Right renal pelvis (tissue), 4 donors: ENCODE results near the gene NUF2. TPM values are rescaled to one million over a fixed set of nuclear protein-coding genes. Genes with fewer than 3 reads are reported as not detected.
A peak's percentile ranks its signal among the peaks of the same experiment; 100 is the strongest.
"Not testable (repeated sequence)": the region's sequence is repeated elsewhere in the genome, so short reads cannot be mapped to it uniquely, and the experiment has no call there.

Experiments
- DNase-seq, 4 donors: peaks; one replicate each; pipeline ENCODE4 v3.0.0-alpha.2; 2013; ENCODE audit warnings: low read depth in 4 of 4, low spot score in 3 of 4, missing footprints in 1 of 4
- polyA plus RNA-seq, 4 donors: library from polyadenylated mRNA; unstranded; fragments of 120-200 nt; gene quantifications; one replicate each; pipeline ENCODE4 v1.2.1, GENCODE V29; 2013; ENCODE audit not compliant: insufficient read length in 4 of 4

The NUF2 gene
- 10 to 100 TPM; 24.6 to 29.0 (median 26.3) TPM for polyA plus RNA-seq

DNA sequence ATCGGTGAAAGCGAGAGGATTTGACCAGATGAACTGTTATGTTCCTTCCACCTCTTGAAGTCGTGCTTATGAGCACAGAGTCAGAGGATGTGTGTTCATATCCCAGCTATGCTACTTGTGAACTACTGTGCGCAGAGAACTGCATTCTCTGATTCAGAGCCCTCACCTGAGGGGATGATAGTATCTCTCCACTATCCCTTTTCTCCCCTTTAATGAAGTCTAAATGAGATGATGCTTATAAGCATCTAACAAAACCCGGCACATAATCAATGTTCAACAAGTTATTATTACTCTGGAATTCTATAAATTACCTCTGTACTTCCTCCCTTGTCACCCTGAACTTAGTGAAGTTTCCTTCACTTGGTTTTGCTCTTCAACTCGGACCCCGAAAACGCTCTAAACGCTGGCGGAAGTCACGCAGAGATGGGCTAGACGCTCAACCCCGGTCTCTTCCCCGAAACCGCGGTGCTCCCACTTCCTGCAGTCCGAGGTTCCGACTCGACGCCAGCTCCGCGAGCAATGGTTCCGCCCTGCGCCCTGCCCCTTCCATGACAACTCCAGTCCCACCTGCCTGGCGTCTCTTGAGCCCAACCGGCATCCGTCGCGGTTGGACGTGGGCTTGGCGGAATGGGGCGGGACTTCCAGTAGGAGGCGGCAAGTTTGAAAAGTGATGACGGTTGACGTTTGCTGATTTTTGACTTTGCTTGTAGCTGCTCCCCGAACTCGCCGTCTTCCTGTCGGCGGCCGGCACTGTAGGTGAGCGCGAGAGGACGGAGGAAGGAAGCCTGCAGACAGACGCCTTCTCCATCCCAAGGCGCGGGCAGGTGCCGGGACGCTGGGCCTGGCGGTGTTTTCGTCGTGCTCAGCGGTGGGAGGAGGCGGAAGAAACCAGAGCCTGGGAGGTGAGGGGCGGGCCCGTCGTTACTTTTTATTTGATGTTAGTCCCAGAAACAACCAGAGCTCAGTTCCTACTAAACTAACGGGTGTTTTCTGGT is at the start of gene NUF2:
Gene NUF2 (plus strand): TSS at position 644 of the 995 bp plus-strand sequence. CDS start 4,098 bp downstream, outside the sequence.
- DNase-seq = peak; percentile 96 to 97 (median 96)

DNA sequence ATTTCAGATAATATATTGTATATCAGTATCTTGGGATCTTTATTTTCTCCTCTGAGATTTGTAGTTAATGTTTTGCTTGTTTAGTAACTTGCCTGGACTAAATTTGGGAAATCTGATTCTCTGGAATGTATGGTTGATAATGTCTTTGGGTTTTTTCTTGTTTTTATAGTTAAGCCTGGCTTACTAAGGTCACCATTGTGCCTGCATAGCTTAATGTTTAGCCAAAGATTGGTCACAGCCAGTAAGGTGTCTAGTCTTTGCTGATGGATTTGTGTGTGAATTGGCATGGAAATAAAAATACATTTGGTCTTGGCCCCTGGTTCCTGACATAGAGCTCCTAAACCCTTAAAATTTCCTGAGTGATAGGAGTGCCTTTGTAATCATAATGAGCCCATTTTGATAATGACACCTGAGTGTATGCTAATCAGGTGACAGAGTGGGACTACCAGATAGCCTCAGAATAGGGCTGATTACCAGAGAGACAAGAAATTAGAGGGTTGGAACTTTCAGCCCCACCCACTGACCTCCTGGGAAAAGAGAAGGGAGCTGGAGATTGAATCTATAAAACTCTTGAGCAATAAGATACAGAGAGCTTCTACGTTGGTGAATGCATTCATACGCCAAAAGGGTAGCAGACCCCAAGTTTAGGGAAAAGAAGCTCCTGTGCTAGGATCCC is 47.9 kb upstream of the NUF2 start:
- peak in 2 of 4 donors; percentile 1 to 22 for DNase-seq

DNA sequence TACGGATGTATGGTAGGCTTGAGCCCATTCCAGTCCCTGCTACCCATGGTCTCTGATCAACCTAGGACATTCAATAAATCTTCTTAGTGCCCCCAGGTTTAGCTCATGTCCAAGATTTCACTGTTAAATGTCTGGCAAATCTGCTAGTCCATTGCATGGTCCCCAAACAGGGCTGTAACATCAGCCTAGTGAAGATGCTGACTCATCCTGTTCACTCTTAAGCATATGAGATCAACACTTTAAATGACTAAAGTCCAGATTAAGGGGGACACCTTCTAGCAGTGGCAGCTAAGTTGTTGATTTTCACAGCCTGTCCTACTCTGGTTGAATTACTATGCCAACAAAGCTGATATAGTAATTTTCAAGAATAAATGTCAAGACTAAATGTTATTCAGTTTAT is 46.5 kb upstream of the NUF2 start:
- DNase-seq = no peak

DNA sequence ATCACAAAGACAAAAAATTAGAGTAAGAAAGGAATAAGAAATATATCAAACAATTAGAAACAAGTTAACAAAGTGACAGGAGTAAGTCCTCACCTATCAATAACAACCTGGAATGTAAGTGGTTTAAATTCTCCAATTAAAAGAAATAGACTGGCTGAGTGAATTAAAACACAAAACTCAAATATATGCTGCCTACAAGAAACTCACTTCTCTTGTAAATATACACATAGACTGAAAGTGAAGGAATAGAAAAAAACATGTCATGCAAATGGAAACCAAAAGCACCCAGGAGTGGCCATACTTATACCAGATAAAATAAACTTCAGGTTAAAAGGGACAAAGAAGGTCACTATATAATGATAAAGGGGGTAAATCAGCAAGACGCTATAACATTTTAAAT is 43.2 kb upstream of the NUF2 start:
- DNase-seq = no peak

DNA sequence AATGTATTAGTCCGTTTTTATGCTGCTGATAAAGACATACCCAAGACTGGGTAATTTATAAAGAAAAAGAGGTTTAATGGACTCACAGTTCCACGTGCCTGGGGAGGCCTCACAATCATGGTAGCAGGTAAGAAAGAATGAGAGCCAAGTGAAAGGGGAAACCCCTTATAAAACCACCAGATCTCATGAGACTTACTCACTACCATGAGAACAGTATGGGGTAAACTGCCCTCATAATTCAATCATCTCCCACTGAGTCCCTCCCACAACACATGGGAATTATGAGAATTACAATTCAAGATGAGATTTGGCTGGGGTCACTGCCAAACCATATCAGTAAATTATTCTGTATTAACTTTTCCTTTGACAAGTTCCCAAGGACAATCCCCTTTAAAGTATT is 36.9 kb upstream of the NUF2 start:
- DNase-seq = not testable (repeated sequence)

DNA sequence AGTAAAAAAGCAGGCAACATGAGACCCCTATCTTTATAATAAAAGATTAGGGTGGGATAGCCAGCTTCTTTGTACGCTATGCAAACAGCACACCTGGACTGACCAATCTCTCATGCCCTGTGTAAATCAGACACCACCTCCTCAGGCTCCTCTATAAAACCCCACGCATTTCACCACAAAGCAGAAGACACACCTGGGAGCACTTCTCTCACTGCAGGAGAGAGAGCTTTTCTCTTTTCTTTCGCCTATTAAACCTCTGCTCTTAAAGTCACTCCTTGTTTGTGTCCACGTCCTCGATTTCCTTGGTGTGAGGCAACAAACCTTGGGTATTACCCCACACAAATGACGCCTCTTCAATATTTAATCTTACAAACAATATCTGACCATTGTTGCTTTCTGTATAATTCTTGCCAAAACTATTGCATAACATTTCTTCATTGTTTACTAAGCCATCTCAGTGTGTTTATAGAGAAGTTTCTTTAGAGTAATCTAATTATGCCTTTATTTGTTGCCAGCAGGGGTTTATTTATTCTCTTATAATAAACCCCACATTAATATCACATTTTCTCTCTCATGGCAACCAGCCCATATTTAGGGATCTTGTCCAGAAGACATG is 31.6 kb upstream of the NUF2 start:
- no peak for DNase-seq

DNA sequence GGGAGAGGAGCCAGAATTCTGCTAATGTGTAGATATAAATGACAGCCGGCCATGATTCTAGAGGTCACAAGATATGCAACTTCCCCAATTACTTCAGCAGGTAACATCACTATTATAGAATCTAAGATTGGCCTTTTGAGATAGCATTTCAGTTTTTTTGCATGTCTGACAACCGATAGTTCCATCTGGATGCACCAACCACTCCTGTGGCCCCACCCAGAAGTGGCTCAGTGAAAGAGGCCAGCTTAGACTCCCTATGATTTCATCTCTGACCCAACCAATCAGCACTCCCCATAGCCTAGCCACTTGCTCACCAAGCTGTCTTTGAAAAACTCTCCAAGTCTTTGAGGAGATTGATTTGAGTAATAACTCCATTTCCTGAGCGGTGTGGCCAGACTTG is 30.3 kb upstream of the NUF2 start:
- no peak for DNase-seq

DNA sequence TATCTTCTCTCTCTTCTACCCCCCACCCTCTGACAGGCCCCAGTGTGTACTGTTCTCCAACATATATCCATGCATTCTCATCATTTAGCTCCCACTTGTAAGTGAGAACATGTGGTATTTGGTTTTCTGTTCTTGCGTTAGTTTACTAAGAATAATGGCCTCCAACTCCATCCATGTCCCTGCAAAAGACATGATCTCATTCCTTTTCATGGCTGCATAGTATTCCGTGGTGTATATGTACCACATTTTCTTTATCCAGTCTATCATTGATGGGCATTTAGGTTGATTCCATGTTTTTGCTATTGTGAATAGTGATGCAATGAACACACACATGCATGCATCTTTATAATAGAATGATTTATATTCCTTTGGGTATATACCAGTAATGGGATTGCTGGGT is 29.6 kb upstream of the NUF2 start:
- DNase-seq = not testable (repeated sequence)

DNA sequence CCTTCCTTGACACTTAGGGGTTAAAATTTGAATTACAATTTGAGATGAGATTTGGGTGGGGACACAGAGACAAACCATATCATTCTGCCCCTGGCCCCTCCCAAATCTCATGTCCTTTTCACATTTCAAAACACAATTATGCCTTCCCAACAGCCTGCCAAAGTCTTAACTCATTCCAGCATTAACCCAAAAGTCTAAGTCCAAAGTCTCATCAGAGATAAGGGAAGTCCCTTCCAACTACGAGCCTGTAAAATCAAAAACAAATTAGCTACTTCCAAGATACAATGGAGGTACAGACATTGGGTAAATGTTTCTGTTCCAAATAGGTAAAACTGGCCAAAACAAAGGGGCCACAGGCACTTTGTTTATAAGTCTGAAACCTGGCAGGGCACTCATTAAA is 28.3 kb upstream of the NUF2 start:
- DNase-seq = not testable (repeated sequence)

DNA sequence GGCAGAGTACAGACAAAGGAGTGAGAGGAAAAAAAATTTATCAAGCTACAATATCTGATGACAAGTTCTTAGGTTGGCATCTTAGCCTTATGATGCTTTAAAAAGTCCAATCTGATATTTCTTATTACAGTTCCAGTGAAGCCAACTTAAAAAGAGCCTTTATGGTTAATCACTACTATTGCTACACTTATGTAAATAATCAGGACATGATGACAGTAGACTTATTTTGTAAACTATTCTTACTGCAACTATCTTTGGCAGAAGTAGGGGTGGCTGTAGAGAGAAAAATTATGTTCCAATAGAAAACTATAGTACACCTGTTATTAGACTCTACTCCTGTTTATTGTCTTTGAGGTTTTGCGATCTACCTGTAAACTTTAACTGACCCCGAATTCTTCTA is 25.8 kb upstream of the NUF2 start:
- DNase-seq = no peak

DNA sequence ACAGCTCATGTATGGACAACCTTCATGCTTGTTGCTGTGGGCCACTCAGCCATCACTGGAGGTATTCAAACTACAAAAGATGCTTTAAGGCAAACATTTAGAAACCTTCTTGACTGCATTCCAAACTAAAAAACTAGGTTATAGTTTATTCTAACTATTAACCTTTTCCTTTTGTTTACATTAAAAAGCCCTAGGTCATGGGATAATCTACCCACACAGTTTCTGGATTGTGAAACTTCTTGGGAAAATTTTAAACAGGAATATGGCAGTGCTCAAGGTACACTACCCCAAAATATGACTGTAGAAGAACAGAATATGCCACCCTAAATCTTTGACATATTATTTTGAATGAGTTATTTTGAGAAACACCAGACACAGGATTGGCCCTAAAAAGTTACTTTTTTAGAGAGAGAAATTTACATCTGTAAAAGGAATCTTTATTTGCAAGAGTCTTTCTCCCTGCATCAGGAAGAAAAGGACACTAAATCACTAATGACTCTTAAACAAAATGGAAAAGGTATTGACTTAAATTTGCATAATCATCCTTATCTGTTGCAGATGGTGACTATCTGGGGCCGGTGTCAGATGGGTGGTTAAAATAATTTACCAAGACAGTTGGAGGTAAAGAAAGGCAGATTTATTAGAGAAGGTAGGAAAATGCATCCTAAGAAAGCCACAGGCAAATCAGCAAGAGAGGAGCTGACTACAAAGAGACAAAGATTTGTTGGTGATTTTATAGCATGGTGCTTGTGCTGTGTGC is 25.1 kb upstream of the NUF2 start:
- DNase-seq = no peak

DNA sequence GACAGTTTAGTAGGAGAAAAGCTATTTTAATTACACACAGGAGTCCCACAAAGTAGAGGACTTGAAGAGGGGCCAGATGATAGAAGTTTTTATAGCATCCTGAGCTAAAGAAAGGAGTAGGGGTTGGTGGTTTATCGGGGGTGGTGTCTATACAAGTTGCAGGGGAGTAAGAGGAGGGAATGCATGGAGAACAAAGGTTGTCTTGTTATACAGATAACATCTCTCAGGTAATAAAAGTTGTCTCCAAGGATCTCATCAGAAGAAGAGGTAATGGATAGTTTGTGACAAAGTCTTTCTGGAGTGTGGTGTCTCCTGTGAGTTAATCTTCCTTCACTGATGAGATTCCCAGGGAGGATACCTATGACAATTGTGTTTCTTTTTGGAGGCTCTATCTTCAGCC is 23.4 kb upstream of the NUF2 start:
- no peak for DNase-seq

DNA sequence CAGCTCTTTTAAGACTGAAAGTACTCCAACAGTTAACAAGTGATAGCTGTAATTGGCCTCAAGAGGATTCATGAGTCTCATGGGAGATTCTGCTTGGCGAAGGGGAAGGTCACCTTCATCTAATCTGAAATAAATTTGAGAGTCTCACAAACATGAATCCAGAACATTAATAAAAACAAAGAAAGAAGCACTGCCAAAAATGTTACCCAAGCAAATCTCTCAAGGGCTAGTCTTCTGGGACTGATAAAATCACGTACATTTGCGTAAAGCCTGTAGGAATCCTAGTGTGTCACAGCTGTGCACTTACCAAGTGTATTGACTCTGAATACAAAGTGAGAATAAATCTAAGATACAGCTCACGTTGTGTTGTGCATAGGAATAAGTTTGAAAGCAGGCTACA is 21.2 kb upstream of the NUF2 start:
- DNase-seq = no peak

DNA sequence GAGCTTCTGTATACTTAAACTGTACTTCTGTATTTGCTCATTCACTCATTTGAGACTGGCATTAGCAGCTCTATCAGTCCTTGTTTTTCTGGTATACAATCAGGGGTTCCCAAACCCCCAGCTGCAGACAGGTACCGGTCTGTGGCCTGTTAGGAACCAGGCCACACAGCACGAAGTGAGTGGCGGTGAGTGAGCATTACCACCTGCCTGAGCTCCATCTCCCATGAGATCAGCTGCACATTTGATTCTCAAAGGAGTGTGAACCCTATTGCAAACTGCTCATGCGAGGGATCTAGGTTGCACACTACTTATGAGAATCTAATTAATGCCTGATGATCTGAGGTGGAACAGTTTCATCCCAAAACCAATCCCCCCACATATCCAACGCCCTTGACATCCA is 18.2 kb upstream of the NUF2 start:
- DNase-seq = no peak

DNA sequence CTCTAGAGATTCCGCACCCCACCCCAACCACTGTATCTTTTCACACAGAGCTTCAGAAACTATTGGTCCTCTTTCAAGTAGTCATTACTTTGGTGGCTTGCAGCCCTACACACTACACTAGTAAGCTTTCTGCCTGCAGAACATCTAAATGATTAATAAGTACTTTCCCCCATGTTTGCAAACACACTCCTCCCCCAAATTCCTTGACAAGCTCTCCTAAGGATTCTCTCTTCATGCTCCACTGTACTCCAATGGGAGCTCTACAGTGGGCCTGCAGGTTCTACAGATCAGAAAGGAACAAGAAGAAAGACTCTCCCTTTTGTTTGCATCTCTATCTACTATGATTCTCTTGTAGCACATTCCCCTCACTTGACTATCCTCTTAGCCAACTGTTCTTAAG is 16.3 kb upstream of the NUF2 start:
- DNase-seq = no peak

DNA sequence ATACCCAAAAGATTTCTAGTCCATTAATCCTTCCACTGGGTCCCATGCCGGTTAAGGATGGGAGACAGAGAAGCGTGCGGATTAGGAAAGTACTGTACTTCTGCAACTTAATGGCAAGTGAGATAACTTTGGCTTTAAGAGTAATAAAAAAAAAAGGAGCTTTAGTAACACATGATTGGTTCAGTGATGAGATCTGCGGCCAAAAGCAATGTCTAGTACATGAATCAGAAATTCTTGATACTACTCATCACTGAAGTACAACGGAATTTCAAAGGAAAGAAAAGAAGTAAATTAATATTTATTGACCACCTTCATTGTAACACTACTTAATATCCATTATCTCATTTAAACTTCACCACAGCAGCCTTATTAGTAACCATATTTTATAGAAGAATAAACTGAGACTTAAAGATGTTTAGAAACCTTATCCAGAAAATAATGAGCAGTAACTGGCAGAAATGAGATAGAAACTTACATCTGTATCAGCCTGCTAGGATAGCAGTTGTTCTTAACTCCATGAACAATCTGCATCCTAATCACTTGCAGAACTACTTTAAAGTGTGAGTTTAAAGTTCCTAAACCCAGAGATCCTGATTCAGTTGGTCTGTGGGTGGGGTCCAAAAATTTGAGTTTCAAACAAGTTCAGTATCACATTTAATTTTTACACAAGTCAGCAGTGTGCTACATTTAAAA is 14.1 kb upstream of the NUF2 start:
- DNase-seq = no peak

DNA sequence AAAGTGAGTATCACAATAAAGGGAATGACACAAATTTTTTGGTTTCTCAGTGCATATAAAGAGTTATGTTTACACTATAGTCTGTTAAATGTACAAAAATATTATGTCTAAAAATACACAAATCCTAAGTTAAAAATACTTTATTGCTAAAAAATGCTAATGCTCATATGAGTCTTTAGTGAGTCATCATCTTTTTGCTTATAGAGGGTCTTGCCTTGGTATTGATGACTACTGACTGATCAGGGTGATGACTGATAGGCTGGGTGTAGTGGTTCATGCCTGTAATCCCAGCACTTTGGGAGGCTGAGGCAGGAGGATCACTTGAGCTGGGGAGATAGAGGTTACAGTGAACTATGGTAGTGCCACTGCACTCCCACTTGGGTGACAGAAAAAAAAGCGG is 12.9 kb upstream of the NUF2 start:
- no peak for DNase-seq

DNA sequence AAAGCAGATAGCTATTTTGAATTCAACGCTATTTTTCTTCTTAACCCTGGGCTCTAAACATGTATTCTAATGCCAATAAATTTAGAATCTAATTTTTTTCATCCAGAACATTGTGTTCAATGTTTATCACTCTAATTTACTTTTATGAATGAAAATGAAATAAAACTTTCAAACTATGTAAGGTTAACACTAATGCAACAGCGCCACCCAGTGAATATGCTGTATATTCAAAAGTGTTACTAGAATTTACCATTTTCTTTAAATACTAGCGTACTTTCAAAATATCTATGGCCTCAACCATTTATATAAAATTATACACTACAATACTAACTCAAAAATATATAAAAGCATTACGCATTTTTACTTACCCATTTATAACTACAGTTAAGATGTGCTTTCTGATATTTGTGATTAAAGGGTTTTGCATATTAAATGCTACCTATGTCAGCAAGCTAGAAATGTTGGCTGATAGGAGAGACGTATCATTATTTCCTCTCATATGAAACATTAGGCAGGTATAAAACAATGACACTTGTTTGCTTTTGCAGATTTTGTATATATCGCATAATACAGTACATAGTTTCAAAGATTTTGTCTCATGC is 5.9 kb upstream of the NUF2 start:
- DNase-seq = peak in 1 of 4 donors; percentile 28

DNA sequence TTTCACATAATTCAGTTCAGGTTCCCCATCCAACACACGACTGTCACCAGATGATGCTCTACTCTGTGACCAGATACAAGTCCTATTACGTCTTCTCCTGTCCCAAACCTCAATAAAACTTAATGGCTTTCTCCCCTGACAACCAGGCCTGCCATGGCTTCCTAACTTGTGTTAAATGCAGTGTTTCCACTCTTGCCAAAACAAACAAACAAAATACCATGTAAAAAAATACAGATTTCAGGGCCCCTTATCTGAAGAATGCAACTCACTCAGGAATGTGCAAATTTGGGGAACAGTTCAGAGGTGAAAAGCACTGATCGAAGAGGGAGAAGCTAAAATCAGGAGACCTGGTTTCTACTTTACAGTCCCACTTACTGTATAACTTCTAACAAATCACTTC is 863 bp upstream of the NUF2 start:
- DNase-seq = no peak

DNA sequence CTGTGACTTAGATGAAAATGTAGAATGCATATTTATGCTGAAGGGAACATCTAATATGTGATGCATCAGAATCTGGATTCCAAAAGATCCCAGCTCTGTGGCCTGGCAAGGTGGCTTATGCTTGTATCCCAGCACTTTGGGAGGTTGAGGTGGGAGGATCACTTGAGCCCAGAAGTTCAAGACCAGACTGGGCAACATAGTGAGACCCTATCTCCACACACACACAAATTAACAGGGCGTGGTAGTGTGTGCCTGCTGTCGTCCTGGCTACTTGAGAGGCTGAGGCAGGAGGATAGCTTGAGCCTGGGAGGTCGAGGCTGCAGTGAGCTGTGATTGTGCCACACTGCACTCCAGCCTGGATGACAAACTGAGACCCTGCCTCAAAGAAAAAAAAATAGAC is 1.6 kb downstream of the NUF2 start:
- DNase-seq = not testable (repeated sequence)
